HG02943 (cell line): ENCODE measurements around the gene NIFK.
"Not testable (repeated sequence)": the region's sequence is repeated elsewhere in the genome, so short reads cannot be mapped to it uniquely, and the experiment has no call there.

Experiments used
- ATAC-seq: cut with Tn5 transposase; IDR thresholded peaks from one replicate; pipeline ENCODE4 v1.9.1; 2021; ENCODE audit warnings: mild to moderate bottlenecking, low read depth, moderate library complexity; ENCODE audit not compliant: unreplicated experiment

NIFK gene

GRCh38 chr2:121697108-121697631 lies 39.5 kb downstream of the NIFK start:
- ATAC-seq, result no peak

DNA sequence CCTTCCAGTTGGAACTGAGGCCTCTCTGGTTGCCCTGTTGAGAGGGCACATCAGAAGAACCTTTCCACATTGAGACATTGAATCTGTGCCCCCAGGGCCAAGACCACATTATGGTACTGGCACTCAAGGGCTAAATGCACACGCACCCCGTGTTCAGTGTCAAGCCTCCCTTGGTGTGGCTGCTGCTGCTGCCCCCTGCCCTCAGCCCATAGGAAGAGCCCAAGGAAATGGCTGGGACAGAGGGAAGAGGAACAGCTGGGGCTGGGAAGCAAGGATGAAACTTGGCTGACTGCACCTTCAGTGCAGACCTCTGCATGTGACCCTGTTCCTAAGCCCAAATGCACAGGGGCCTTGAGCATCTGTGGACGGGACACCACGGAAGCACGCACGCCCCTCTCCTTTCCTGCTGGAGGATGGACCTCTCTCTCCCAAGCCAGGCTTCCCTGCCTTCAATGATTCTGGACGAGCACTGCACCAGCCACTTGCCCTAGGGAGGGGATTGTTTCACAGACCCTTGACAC lies 40.2 kb downstream of the NIFK start:
- ATAC-seq, result no peak

DNA sequence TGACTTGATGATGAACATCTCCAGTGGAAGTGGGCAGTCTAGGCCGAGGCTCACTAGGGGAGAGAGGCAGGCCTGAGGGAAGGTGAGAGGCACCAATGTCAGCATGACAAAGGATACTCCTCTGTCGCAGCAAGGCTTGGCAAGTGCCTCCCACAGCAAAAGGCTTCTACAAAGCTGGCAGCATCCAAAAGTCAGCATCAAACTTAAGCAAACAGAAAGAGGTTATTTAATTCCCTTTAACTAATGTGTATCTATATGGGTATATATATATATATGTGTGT lies 41.6 kb downstream of the NIFK start:
- ATAC-seq, result no peak

GRCh38 chr2:121694398-121695170 lies 42.1 kb downstream of the NIFK start:
- no peak for ATAC-seq

- ATAC-seq, result not testable (repeated sequence)
Measured at GRCh38 chr2:121690572-121690971, 46.1 kb downstream of the NIFK start.

GRCh38 chr2:121690095-121690494 lies 46.6 kb downstream of the NIFK start:
- ATAC-seq, result no peak

DNA sequence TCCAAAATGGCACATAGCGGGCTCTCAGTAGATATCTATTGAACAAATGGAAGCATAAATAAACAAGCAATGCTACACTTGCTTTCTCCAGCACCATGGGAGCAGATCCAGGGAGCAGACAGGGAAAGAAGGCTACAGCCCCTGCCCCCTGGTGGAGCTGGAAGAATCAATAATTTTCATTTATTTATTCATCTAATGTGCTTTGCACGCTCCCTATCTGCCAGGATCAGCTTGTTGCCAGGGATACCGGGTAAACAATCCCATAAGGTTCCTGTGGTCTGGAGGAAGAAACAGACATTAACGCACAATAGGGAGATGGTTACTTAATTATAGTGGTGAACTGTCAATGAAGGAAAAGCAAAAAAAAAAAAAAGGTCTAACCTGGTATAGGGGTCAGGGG lies 47.3 kb downstream of the NIFK start:
- no peak for ATAC-seq

DNA sequence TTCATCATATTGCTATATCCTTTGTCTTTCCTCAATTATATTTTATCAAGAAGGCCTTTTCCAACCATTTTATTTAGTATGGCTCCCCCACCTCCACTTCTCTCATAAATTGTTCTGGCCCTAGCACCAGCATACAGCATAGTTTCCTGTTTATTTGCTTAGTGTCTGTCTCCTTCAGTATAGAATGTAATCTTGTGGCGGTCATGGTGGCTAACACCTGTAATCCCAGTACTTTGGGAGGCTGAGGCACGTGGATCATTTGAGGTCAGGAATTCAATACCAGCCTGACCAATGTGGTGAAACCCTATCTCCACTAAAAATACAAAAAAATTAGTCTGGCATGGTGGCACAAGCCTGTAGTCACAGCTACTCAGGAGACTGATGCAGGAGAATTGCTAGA lies 47.9 kb downstream of the NIFK start:
- ATAC-seq, result no peak

GRCh38 chr2:121686902-121687301 lies 49.8 kb downstream of the NIFK start:
- no peak for ATAC-seq

DNA sequence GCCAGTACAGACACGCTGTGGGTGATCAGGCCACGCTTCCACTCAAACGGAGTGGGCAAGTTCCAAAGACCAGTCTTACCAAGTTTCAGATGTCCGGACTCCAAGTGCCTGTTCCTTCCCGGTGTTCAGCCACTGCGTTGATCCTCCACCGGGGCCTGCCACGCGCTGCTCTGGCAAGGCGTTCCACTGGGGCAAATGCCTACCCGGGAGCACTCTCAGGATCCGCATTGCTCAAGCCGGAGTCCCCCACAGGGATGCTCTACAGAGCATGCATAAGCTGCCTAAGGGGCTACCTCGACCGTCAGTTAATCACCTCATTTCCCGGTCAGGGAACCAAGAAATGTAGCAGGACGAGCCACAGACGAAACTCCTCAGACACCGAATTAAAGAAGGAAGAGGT lies 50.5 kb downstream of the NIFK start:
- no peak for ATAC-seq

DNA sequence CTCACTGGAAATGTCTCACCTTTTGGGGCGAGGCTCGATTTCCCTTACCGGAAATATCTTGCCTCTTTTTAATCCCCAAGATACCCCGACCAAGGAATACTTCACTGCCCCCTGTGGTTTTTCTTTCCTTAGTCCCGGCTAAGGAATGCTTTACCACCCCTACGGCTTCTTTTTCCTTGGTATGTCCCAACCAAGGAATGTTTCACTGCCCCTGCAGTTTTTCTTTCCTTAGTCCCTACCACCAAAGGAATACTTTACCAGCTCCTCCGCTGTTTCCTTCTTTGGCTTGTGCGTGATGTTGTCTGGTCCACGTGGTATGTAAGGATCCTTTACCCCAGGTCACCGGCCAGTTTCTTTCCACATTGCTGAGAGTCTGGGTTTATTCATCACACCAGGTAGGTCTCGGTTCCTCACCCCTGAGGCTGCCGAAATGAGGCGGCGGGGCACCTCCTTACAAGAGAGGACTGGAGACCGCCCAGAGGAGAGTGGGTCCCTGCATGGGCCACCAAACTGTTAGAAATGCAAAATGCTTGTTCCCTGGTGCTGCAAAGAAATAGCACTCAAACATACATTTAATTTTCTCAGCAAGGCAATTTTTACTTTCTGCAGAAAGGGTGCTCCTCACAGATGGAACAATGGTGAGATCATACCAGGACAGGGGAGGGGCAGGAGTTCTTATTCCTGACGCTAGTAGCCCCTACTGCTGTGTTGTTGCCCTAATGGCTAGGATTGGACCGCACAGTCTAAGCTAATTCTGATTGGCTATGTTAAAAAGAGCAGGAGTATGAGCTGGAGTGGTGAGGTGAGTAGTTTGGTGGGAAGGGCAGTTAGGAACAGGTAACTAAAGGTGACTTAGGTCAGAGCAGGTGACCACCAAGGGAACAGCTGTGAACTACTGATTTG lies 54.0 kb downstream of the NIFK start:
- no peak for ATAC-seq

DNA sequence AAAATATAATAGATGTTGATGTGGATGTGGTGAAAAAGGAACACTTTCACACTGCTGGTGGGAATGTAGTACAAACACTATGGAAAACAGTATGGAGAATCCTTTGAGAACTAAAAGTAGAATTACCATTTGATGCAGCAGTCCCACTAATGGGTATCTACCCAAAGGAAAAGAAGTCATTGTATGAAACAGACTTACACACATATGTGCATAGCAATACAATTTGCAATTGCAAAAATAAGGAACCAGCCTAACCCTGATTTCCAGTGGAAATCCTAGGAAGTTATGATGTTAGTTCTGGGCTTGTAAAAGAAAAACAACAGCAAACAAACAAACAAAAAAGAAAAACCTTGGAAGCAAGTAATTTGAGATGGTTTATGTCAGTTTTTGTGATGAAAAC lies 58.8 kb downstream of the NIFK start:
- no peak for ATAC-seq
